NT2/D1 (cell line): Measurements from ENCODE around the gene AP1M2.
"Not testable (repeated sequence)": the region's sequence is repeated elsewhere in the genome, so short reads cannot be mapped to it uniquely, and the experiment has no call there.

Experiments
- SUZ12 ChIP-seq: IDR thresholded peaks from 2 replicates; pipeline ENCODE4 v1.6.1; 2011; ENCODE audit not compliant: insufficient read length, insufficient read depth; ENCODE audit errors: extremely low read depth
- YY1 ChIP-seq: IDR thresholded peaks from 2 replicates; pipeline ENCODE4 v1.6.1; 2011; ENCODE audit not compliant: insufficient read length, insufficient read depth
- ZNF274 ChIP-seq: IDR thresholded peaks from 2 replicates; pipeline ENCODE4 v1.6.1; 2011; ENCODE audit warnings: mild to moderate bottlenecking, low read depth, low read length

GRCh38 chr19:10551006-10551405, 36.1 kb downstream of the AP1M2 start:
- TF ChIP-seq YY1, ZNF274, SUZ12: not testable (repeated sequence)
